Pulmonary artery endothelial cell (primary cell): Measurements from ENCODE around the gene NPPC. TPM values are rescaled to one million over a fixed set of nuclear protein-coding genes. Genes with fewer than 3 reads are reported as not detected.
"Not testable (repeated sequence)": the region's sequence is repeated elsewhere in the genome, so short reads cannot be mapped to it uniquely, and the experiment has no call there.

Source experiments
- DNase-seq: peaks from one replicate; pipeline ENCODE4 v3.0.0-alpha.2; 2011; ENCODE audit warnings: low read depth, low spot score
- total RNA-seq: library from RNA; depleted of rRNA; stranded (reverse); fragments of >200 nt; gene quantifications from 2 replicates; pipeline ENCODE4 v1.2.3, GENCODE V29; 2014

Gene NPPC
- total RNA-seq, 1 donor from 2014 or later: not detected

GRCh38 chr2:231920795-231921194 lies 5.4 kb downstream of the NPPC start:
- no peak for DNase-seq

- DNase-seq: no peak
Observed at GRCh38 chr2:231920366-231920765, 5.8 kb downstream of the NPPC start.

- DNase-seq: no peak
Observed at GRCh38 chr2:231919341-231920035, 6.7 kb downstream of the NPPC start.

GRCh38 chr2:231918501-231919330 lies 7.5 kb downstream of the NPPC start:
- DNase-seq: no peak

GRCh38 chr2:231917280-231918066 lies 8.7 kb downstream of the NPPC start:
- DNase-seq: no peak

- DNase-seq: no peak
Observed at GRCh38 chr2:231914077-231914690, 12.0 kb downstream of the NPPC start.

GRCh38 chr2:231911381-231911780 lies 14.8 kb downstream of the NPPC start:
- no peak for DNase-seq

GRCh38 chr2:231910771-231911170 lies 15.4 kb downstream of the NPPC start:
- DNase-seq: no peak

GRCh38 chr2:231910161-231910560 lies 16.0 kb downstream of the NPPC start:
- not testable (repeated sequence) for DNase-seq

GRCh38 chr2:231909631-231910030 lies 16.6 kb downstream of the NPPC start:
- DNase-seq: no peak

GRCh38 chr2:231908584-231908983 lies 17.6 kb downstream of the NPPC start:
- no peak for DNase-seq

- no peak for DNase-seq
Observed at GRCh38 chr2:231907765-231908164, 18.4 kb downstream of the NPPC start.

- DNase-seq: no peak
Observed at GRCh38 chr2:231905026-231905425, 21.2 kb downstream of the NPPC start.

GRCh38 chr2:231904161-231904611 lies 22.0 kb downstream of the NPPC start:
- no peak for DNase-seq

- no peak for DNase-seq
Observed at GRCh38 chr2:231902598-231902997, 23.6 kb downstream of the NPPC start.

GRCh38 chr2:231900972-231901371 lies 25.2 kb downstream of the NPPC start:
- no peak for DNase-seq

- DNase-seq: peak; percentile 20
Observed at GRCh38 chr2:231900486-231900942, 25.7 kb downstream of the NPPC start.

GRCh38 chr2:231894566-231895380 lies 31.4 kb downstream of the NPPC start:
- no peak for DNase-seq

GRCh38 chr2:231891514-231891905 lies 34.7 kb downstream of the NPPC start:
- no peak for DNase-seq

GRCh38 chr2:231890896-231891513 lies 35.2 kb downstream of the NPPC start:
- no peak for DNase-seq
